GM18511 (cell line): Measurements from ENCODE around the gene KCNK10.
"Not testable (repeated sequence)": the region's sequence is repeated elsewhere in the genome, so short reads cannot be mapped to it uniquely, and the experiment has no call there.

ENCODE experiments used
- ATAC-seq: cut with Tn5 transposase; IDR thresholded peaks from one replicate; pipeline ENCODE4 v1.9.1; 2021; ENCODE audit warnings: mild to moderate bottlenecking, moderate library complexity; ENCODE audit not compliant: unreplicated experiment

Gene KCNK10

DNA sequence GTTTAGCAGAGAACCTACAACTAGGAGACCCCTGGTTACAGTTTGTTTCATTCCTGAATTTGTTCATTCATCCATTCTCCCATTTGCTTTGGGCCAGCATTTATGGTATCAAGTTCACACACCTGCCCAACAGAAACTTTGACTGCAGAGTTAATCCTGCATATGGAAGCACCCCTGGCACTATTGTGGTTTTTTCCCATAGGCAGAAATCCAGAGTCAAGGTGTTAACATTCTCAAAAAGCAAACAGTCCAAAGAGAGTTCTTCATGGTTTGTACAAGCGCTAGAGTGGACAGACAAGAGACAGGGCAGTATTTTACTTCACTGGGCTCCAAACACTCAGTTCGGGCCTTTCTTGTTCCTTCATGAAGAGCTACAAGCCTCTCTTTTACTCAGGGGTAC, 51.9 kb downstream of the KCNK10 start:
- ATAC-seq, result no peak

DNA sequence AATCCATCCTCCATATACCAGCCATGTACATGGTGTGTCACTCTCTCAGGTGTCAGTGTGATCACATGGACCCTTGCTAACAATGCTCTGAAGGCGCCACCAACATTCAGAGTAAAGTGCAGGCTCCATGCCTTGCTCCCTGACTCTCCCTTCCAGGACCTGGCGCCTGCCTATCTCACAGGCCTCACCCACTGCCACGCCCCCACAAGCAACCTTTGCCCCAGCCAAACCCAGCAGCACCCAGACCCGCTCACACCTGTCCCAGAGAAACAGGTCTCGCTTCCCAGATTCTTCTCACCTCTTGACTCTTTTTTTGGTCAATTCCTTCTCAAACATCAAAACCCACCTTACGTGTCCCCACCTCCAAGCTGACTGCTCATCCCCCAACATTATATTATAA, 52.3 kb downstream of the KCNK10 start:
- no peak for ATAC-seq

DNA sequence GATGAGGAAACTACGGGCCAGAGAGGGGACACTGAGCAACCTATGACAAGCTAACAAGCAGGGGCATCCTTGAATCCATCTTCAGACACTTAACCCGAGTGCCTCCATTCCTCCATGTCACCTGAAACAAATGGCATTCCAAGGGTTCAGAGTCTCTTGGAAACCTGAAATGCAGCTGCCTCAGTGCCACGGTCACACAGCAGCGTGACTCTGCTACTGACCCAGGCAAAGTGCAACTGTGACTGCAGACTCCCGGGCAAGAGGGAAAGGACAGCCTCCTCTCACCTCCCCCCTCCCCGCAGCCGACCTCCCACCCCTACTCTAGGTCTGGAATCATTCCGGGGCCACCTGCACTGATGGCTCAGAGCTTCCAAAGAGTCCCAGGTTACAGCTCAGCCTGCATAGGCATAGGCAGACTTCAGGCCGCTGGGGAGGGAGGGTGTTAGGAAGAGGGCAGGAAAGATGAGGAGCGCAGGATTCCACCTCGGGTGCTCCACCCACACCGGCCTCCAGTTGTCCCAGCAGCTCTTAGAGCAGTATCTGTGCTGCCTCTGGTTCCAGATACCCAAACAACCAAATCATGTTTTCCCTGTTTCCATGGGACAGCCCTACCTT, 53.2 kb downstream of the KCNK10 start:
- no peak for ATAC-seq

DNA sequence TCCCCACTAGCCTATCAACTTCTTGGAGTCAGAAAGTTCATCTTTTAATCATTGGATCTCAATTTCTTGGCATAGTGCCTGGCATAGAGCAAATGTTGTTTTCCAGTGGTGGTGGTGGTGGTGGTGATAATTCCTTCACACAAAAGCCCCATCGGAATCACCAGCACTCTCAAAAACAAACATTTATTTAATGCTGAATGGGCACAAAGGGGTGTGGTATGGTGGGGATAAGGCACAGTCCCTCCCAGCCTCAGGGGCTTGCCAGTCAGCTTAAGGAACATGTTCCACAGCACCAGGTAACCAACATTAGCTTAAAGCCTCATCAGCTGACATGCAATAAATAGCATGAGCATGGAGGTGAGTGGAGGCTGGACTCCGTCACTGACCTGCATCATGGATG, 56.6 kb downstream of the KCNK10 start:
- no peak for ATAC-seq

DNA sequence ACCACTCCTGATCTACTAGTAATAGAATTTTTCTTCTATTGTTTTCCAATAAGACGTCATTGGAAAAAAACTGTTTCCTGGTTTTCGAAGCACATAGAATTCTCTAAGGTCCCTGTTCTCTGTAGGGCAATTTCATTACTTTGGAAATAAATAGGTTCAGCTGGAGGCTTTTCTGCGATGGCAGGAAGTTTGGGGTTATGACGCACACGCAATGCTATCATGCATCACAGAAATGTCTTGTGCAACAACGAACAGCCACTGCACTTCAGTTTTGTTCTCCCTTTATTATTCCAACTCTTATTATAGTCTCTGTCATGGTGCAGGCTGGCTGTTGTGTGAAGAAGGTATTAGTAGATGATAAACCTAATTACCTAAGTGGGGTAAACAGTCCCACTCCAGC, 59.0 kb downstream of the KCNK10 start:
- ATAC-seq, result no peak

DNA sequence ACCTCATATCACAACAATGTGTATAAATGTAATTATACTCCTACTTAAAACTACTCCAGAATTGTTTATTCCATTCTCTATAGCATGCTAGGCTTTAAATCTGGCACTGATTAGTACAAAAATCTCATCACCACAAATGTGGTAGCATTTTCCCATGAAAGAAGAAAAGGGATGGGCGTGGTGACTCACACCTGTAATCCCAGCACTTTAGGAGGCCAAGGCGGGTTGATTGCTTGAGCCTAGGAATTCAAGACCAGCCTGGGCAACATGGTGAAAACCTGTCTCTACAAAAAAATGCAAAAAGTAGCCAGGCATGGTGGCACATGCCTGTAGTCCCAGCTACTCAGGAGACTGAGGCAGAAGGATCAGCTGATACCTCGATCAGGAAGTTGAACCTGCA, 61.8 kb downstream of the KCNK10 start:
- ATAC-seq, result not testable (repeated sequence)

DNA sequence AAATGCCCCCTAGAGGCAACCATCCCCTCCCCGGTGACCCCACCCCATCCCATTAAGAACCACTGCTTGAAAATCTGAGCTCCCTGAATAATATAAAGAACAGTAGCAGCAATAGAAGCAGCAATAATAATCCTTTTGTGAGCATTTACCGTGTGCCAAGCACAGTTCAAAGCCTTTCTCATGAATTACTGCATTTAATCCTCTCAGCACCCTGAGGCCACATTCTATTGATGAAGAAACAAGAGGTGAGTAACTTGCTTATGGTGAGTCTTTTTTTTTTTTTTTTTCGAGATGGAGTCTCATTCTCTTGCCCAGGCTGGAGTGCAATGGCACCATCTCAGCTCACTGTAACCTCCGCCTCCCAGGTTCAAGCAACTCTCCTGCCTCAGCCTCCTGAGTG, 65.0 kb downstream of the KCNK10 start:
- no peak for ATAC-seq

DNA sequence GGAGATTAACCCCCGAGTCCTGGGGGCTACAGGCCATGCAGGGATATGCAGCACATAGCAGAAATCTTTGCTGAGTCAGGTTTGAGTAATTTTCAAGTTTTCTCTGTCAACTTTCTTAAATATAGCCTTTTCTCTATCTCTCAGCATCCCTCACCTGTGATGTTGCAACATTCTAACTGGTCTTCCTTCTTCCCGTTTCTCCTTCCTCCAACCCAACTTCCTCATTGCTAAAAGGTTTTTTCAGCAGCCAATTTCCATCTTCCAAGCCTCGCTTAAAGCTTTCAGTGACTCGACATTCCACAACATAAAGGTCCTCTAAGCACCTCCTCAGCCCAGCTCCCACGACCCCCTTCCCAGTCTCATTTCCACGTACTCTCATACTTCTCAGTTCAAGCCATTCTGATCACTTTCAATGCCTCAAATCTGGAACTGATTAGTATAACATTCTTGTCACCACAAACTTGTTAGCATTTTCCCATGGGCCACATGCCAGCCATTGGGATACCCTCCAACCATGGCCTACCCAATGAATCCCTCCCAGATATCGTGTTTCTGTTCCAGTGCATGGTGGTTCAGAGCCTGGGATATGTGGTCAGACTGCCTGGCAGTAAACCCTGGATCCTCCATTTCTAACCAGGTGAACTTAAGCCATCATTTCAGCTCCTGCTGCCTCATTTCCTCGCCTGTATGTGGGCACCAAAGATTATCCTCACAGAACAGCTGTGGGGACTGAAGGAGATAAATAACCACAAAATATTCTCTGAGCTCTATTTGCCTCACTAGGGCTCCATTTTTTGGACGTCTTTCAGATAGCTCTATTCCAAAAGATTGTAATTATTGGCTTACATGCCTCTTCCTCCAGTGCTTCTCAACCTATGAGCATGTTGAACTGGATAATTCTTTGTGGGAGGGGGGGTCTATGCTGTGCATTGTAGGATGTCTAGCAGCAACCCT, 65.8 kb downstream of the KCNK10 start:
- no peak for ATAC-seq

DNA sequence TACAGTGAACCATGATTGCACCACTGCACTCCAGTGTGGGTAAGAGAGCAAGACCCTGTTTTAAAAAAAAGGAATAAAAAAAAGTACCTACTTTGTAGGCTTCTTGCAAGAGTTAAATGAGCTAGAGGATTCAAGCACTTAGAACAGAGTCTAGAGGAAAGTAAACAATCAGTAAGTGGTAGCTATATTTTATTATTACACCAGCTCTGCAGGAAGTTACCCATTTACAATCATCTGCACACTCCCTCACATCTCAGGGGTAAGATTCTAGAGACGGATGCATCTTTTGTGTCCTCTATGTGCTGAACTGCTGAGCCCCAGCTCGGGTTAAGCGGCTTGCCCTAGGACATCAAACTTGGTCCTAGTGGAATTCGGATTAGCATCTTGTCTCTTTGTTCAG, 67.3 kb downstream of the KCNK10 start:
- ATAC-seq, result no peak

DNA sequence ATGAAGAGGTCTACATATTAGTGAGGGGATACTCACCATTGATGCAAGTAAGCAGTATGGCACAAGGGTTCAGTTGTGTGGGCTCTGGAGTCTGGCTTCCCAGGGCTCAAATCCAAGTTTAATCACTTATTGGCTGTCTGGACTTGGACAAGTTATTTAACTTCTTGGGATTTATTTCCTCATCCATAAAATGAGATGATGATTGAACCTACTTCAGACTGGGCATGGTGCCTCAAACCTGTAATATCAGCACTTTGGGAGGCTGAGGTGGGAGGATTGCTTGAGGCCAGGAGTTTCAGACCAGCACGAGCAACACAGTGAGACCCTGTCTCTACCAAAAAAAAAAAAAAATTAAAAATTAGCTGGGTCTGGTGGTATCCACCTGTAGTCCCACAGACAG, 67.9 kb downstream of the KCNK10 start:
- ATAC-seq, result no peak

DNA sequence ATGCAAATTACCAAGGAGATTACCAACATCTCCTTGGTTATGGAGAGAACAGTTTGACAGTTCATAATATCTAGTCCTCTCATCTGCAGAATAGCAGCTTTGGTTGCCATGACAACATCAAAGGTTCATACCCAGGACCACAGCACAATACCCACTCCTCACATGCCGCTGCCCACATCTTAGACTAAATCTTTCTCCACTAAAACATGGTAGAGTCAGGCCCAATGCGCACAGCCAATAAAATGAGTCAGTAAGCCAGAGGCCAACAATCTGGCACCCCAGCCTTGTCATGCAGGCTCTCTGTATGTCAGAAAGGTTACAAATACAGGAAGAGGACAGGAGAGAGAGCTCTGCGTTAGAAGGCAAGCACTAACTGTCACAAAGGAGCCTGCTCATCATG, 70.6 kb downstream of the KCNK10 start:
- no peak for ATAC-seq

DNA sequence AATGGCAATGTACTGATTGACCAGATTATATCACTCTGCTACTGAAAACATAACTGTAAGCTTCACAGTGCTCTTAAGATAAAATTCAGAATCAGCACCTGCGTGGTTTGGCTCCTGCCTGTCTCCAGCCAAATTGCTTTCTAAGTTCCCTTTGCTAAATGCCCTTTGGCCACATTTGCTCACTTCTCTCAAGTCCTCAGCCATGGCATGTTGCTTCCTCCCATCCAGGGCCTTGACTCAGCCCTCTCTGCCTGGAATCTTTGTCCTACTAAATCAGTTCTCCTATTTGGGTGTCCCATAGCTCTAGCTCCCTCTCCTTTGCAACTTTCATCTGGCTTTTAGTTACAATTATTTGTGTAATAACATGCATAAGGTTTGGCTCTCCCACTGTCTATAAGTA, 71.4 kb downstream of the KCNK10 start:
- ATAC-seq, result no peak

DNA sequence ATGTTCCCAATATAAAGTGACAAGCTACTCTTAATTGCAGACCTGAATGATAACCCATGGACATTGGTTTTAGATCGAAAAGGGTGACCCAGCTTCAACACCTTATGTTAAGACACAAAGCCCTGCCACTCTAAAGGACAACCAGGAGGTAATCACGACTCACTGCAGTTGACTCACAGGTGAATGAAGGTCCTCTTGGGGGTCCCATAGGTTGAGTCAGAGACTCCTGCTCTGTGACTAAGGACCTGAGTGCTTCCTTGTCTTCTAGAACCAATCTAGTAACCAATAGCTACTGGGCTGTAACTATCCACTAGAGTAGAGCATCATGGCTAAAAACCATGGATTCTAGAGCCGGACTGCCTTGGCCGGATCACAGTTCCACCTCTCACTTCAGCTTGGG, 73.8 kb downstream of the KCNK10 start:
- no peak for ATAC-seq

DNA sequence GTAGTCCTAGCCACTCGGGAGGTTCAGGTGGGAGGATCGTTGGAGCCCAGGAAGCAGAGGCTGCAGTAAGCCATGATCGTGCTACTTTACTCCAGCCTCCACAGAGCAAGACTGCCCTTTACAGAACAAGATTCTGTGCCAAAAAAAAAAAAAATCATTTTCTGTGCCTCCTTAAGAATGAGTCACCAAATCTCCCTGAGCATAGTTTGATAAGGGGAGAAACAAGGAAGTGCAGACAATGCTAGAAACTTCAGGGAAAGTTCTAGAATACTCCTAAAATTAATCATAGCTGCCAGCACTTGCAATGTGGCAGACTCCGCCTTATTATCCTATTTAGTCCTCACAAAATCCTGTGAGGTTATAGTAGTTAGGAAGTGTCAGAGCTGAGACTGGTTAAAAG, 74.5 kb downstream of the KCNK10 start:
- ATAC-seq, result no peak

DNA sequence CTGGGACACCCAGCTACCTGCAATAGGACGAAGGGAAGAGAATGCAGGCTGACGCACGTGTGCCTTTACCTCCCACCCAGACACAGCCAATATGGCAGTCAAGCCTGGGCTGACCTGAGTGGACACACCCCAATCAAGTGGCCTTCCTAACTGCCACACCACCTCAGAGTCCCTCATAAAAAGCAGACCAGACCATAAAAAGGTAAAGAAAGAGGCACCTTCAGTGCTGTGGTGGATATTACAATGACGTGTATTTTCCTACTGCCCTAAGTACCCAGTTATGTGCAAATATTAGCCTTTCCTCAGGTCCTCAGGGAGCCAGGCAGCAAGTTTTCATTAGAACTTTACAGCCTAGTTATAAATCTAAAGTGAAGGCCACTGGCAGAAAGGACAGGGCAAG, 75.8 kb downstream of the KCNK10 start:
- no peak for ATAC-seq

DNA sequence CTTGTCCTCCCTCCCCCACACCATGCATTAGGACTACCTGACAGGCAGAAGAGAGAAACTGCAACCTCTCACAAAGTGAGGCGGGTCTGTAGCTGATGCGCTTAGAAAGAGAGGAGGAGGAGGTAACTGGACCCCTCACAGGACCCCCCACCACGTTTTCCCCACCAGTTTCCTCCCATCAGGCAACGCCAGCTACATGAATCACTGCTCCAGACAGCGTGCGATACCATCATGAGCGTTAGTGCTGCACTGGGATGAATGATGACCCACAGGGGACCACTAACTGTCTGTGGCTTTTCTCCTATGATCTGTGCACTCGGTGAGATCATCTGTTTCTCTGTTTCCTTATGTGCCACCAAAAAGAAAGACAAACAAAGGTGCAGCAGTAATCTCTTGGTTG, 77.7 kb downstream of the KCNK10 start:
- ATAC-seq, result no peak

DNA sequence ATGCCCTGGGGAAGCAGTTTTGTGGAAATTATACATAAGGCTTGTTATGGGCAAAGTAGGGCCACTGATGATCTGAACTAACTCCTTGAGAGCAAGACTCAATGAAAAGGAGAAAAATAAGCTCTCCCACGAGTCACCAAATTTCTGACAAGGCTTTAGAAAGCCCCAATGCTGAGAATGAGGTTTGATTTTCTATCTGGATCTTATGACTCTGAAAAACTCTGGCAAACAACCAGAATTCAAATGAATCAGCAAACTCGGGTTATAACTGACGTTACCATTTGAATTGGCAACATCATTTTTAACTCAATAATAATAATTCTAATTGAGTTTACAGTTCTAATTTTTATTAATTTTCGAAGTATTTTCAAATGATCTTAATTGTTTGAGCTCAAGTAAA, 79.1 kb downstream of the KCNK10 start:
- no peak for ATAC-seq

DNA sequence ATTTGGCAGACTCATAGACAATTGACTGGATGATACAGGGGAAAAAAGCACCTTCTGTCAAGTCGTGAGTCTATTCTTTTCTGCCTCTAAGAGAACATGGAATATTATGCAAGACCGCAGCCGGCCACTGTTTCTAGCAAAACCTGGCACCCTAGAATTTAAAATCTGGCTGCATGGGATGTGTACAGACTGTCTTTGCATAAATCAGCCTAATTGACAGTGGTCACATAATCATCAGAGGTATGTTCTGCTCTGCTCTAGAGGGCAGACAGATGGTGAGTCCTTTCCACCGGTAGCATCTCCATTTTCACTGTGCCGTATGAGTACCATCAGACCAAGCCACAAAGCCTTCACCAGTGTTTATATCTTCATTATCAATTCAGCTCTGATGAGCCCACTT, 80.6 kb downstream of the KCNK10 start:
- ATAC-seq, result no peak

DNA sequence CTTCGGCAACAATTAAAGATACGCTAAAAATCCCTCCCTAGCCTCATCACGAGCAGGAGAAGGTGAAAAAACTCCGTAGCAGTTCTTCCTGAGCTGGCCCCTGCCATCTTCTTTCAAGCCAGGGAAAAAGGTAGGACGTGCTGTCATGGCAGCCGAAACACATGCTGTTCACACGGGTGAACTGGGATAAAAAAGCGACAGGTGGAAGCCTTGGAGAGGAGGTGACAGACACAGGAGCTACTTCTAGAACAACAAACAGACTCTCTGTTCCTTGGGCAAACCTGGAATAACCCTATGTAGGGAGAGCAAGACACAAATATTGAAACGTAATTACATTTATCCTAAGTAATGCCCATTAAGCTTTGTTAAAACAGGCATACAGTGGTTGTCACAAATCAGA, 81.3 kb downstream of the KCNK10 start:
- ATAC-seq, result no peak

DNA sequence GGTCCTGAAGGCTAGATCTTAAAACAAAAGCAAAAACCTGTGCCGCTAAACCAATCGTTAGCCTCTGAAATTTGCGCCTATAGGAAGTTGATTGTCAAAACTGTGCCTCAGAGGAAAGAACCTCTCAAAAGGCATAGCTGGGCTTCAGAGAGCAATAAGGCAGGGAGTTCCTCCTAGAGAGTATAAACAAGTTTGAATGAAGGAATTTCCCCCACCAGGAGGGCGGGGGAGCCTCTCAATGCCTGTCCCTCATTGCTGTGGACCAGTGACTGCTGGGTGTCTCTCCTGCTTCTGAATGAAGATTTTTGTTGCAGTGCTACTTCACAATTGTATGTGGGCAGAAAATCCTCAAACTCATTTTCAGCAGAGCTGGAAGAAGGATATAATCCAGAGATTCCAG, 88.6 kb downstream of the KCNK10 start:
- ATAC-seq, result no peak

DNA sequence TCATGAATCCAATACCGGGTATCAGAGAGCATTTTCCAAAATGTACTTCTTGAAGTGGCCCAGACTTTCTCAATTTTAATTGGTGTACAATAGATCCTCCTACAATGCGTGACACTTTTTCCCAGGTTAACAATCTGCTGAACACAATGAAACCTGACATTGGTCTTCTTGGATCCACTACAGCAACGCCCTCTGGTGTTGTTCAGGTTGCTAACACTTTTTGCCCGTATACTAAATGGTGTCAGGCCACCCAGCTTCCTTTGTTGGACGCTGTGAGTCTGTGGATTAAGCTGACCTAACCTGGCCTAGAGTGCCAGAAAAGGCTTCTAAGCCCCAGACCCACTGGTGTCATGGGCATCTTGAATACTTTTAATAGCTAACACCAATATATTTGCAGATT, 89.2 kb downstream of the KCNK10 start:
- no peak for ATAC-seq

DNA sequence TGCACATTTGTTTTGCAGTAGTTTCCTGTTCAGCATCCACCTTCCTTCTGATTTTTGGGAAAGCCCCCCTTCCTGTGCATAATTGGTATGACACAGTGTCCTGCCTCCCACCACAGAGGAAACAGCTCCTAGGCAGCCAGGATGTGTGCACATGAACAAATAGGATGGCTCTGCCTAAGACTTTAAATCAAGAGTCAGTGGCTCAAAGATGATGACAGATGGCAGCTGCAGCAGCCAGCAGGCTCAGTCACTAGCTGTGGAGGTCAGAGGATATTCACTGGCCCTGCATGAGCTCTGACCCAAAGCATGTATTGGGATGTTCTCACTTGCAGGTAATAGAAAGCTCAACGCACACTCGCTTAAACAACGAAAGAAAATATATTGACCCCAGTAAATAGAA, 90.3 kb downstream of the KCNK10 start:
- no peak for ATAC-seq

DNA sequence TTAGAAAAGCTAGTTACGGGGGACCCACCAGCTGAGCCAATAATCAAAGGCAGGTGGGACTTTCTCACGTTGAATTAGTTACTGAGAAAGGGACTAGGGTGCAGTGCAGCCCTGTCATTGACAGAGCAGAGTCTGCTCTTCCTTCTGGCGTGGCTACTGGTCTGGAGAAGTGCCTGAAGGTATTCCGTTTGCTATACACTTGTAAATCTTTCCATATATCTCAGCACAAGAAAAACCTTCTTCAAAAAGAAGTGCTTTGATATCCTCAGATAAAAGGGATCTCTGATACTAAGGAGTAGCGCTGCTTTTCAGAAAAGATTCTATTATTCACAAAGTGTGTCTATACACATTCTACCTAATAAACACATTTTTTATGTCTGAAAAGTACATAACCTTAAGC, 91.5 kb downstream of the KCNK10 start:
- no peak for ATAC-seq
